Neuron (in vitro differentiated cells): ENCODE results near the gene DPT.

Experiments used
- H2AFZ ChIP-seq: one replicate; pipeline ENCODE4 v1.6.1; 2013; ENCODE audit warnings: low read depth, mild to moderate bottlenecking, inconsistent platforms, low read length, moderate library complexity
- H3K27me3 ChIP-seq: one replicate; pipeline ENCODE4 v1.6.1; 2013; ENCODE audit warnings: low read length; ENCODE audit not compliant: insufficient read depth
- H3K36me3 ChIP-seq: one replicate; pipeline ENCODE4 v1.6.1; 2013; ENCODE audit warnings: low read length; ENCODE audit not compliant: insufficient read depth
- H3K4me1 ChIP-seq: one replicate; pipeline ENCODE4 v1.6.1; 2013; ENCODE audit warnings: low read length; ENCODE audit not compliant: insufficient read depth
- H3K4me3 ChIP-seq: 2 replicates; pipeline ENCODE4 v1.5.1; 2013; ENCODE audit warnings: mild to moderate bottlenecking, low read length, moderate library complexity
- H3K9me3 ChIP-seq: one replicate; pipeline ENCODE4 v1.6.1; 2013; ENCODE audit warnings: low read length

Gene DPT

DNA sequence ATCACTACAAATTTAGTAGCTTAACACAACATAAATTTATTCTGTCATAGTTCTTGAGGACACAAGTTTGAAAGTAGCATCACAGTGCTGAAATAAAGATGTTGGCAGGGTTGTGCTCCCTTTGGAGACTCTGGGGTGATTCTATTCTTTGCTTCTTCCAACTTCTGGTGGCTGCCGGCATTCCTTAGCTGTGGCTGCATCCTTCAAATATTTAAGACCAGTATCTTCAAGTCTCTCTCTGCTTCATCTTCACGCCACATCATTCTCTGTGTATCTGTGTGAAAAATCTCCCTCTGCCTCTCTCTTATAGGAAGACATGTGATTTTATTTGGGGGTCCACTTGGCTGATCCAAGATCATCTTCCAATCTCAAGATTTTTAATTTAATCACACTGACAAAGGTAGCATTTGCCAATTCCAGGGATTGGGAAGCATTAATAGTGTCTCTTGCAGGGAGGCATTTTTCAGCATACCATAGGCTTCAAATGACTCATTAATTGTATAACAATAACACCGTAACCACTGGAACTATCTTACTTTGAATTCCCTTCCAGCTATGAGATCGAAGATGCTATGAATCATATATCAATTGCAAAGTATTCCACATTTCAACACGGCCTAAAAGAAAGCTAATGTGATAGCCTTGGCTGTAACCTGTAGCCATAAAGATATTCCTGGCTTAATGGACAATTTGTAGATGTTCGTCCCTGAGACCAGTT lies 74.6 kb downstream of the DPT start:
- Histone ChIP-seq H3K4me1 (no peaks in the 10 kb centered on the region), H3K4me3 (no peak overlapping the region), H3K9me3 (no peaks in the 10 kb centered on the region), H3K27me3 (no peaks in the 10 kb centered on the region), H2AFZ (no peak overlapping the region), H3K36me3 (no peaks in the 10 kb centered on the region)

DNA sequence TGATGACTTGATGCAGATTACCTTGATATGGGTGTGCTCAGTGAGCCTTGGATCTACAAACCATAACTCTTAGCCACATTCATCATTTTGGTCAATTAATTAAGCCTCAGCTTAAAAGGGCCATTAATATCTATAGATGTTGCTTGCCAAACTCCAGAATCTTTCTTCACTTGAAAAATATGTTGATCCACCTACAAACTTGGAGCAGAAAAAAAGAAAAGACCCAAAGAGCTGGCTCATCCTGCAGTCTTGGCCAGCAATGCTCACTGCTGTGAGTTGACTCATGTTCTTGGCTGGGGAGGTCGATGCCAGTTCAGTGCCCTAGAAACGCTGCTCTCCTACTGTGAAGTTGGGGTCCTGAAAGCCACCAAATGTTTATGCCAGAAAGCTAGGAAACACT lies 75.4 kb downstream of the DPT start:
- Histone ChIP-seq H3K36me3 (no peaks in the 10 kb centered on the region), H3K4me1 (no peaks in the 10 kb centered on the region), H3K9me3 (no peaks in the 10 kb centered on the region), H2AFZ (no peak overlapping the region), H3K4me3 (no peak overlapping the region), H3K27me3 (no peaks in the 10 kb centered on the region)

DNA sequence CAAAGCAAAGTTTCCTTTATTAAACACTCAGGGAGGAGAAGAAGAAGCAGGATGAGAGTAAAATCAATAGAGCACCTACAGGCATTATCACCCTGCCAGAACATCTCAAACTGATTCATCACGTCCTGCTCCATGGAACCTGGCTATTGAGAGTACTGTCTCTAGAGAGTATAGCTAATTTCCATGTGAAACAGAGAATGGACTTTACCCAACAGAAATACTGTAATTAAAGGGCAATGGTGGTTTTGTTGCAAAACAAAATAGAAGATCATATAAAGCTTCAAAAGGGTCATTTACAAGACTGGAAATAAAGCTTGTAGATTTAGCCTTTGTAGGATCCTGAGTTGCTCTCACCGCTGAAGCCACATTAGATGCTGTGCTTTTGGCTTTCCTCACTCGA lies 83.3 kb downstream of the DPT start:
- no peaks in the 10 kb centered on the region for H3K36me3 ChIP-seq
- no peaks in the 10 kb centered on the region for H3K4me1 ChIP-seq
- H3K9me3 ChIP-seq, result no peaks in the 10 kb centered on the region
- H2AFZ ChIP-seq, result no peak overlapping the region
- H3K4me3 ChIP-seq, result no peak overlapping the region
- H3K27me3 ChIP-seq, result peaks cover 3% of the 10 kb centered on the region
